Bladder microvascular endothelial cell (primary cell): ENCODE results near the gene CRLF2. TPM values are rescaled to one million over a fixed set of nuclear protein-coding genes. Genes with fewer than 3 reads are reported as not detected.

Experiments used
- total RNA-seq: library from RNA; depleted of rRNA; stranded (reverse); fragments of >200 nt; gene quantifications from 2 replicates; pipeline ENCODE4 v1.2.3, GENCODE V29; 2014

CRLF2 gene
- total RNA-seq = under 0.01 and 0.13 TPM in 2 replicates

GRCh38 chrX:1212532-1212931 lies at the start of gene CRLF2:
Gene CRLF2 (minus strand): TSS chrX:1212649. CDS start chrX:1212634, 15 bp downstream.

Other genes with a start within 250 kb of the CRLF2 start
- not detected in 2 replicates for gene CSF2RA, start 56.2 kb upstream of the CRLF2 start, total RNA-seq
- gene IL3RA, start 124.1 kb upstream of the CRLF2 start, total RNA-seq = 47.8 and 78.2 TPM in 2 replicates
- gene SLC25A6, start 179.5 kb upstream of the CRLF2 start, total RNA-seq = 147 and 241 TPM in 2 replicates
- 14.3 and 17.0 TPM in 2 replicates for gene ASMTL, start 240.3 kb upstream of the CRLF2 start, total RNA-seq